HG03045 (cell line): ENCODE results near the gene SCP2D1.

Source experiments
- ATAC-seq: cut with Tn5 transposase; IDR thresholded peaks from one replicate; pipeline ENCODE4 v1.9.1; 2021; ENCODE audit warnings: mild to moderate bottlenecking, moderate library complexity; ENCODE audit not compliant: unreplicated experiment

SCP2D1 gene

DNA sequence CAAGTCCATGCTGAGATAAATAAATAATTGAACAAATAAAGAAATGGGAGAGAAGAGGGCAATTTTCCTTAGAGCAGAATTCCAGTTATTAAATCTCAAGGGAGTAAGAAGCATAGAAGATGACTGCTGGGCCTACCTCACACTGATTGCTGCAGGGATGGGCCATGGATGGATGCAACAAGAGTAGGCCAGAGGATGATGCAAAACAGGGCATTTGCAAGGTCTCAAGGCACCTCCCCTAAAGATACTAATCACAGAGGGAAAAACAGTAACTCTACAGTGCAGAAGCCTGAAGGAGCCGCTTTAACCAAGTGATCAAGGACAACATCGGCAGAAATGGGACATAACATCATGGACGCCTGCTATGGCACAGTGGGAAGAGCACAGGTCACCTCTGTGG is 1.7 kb upstream of the SCP2D1 start:
- no peak for ATAC-seq

GRCh38 chr20:18815194-18815942 is 1.8 kb downstream of the SCP2D1 start:
- ATAC-seq, result no peak

DNA sequence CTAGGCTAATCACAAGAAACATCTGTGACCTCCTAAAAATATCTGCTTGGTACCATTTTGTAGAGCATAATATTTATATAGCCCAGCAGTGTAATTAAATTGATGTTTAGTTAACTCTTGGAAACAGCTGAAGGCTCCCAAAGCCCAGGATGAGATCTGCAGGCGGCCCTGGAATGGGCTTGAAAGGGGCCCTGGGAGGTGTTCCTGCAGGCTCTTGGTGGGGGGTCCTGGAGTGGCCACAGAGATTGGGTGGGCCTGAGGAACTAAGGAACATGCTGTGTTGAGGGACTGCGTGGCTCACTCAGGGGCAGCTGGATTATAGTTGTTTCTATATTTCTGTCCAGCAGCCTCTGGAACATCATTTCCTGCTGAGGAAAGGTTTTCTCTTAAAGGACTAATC is 9.2 kb downstream of the SCP2D1 start:
- ATAC-seq, result no peak

DNA sequence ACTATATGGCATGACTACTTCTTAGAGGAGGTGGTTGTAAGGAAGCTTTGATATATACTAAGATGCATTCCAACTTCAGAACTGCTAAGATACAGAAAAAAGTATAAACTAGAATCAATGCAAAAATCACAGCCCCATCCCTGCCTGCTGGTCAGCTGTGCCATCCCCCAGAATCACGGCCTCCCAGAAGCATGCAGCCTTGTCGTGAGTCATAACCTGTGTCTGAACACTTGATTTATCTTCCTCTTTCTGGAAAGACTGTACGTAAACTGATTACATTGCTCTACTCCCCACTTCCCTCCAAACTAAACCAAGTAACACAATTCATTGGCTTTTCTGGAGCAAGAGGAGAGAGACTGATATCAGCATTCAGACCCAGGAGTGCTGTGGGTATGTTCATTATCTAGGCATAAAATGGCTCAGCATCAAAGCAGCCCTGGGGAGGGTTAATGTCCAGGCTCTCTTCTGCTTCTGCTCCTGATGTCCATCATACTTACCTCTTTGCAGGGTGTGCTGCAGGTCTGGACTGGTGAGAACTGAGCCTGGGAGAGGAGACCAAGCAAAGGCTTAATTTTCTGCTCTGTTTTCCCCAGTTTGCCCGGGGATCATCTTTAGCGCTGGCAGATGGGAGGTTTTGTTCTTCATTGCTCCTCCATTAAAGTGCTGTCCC is 18.4 kb downstream of the SCP2D1 start:
- no peak for ATAC-seq

GRCh38 chr20:18832546-18833200 is 19.1 kb downstream of the SCP2D1 start:
- ATAC-seq, result no peak

- ATAC-seq, result no peak
Observed at GRCh38 chr20:18835466-18836256, 22.1 kb downstream of the SCP2D1 start.

DNA sequence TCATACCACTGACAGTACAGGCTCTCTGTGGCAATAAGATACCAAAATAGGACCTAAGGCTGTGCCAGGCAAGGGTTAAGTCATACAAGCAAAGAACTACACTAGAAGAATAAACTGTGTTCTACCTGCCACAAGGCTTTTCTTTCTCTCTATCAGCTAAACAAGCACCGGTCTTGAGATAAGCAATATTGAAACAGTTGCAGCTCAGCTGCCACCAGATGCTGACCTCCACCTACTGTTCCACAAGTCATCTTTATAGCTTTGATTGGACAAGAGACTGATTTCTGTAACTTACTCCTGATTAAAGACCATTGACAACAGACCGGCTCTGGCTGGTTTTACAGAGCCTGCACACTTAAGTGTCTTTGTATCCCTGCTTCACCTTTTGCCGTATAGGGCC is 24.1 kb downstream of the SCP2D1 start:
- ATAC-seq, result no peak

DNA sequence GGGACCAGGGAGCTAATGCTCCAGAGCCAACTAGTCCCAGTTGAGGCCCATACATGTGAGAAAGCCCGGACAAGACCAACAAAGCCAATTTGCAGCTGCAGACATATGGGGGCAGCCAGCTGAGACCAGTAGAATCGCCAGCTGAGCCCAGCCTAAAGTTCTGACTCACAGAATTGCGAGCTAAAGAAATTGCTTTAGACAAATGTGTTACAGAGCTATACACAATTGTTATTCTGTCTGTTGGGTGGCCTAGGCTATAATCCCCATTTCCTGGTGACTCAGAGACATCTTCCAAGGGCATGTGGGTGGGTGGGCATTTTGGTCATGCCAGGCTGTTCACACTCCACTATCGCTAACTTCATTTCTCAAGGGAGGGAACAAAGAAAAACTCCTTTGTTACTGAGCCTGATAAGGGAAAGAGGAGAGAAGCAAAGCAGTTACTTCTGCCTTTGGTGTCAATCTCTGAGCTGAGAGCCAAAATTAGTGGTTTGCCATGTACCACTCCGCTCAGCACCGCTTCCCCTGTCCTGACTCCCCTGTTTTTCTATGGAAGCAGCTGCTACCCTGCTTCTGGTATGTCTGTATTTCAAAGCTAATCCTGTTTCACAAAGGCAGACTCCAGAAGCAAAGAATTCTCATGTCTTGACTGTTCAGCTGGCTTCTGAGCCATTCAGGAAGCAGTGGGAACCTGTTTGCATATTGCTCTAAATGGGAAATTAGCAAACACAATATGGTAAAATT is 26.1 kb downstream of the SCP2D1 start:
- ATAC-seq, result no peak

DNA sequence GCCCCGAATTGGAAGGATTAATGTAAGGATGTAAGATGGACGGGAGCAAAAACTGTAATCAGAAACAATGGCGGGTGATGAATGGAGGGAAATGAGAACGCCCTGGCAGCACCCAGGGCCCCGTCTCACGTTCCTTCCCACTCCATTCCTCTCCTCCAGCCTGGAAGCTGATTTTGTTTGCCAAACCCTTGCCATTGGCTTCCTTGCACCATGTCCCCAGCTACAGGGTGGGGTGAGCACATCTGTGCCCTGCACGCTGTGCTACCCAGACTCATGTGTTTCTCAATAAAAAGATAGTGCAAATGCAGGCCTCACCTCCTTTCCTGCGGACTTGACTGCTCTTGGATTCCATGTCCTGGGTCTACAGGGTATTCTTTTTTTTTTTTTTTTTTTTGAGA is 26.7 kb downstream of the SCP2D1 start:
- no peak for ATAC-seq

- ATAC-seq, result no peak
Observed at GRCh38 chr20:18845017-18845416, 31.4 kb downstream of the SCP2D1 start.

DNA sequence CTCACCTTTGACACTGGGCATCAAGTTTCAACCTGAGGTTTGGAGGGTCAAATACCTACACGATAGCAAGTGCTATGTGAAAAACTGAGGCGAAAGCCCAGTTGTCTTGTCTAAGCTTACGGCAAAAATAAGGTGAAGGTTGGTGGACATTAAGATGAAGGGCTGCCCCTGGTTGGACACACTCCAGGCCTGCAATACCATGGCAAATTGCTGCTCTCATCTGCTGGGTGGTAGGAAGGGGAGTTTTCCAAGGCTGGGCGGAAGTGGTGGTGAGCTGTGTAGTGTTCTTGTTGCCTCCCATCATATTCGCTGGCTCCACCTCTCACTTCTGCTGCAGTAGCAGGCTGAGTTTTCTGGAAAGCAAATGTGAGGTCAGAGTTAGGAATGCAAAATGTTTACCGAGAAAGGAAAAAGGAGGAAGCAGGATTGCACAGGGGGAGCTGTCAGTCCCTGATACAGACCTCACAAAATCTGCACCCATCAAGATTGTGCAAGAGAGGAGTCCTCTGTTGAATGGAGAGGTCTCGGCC is 33.7 kb downstream of the SCP2D1 start:
- ATAC-seq, result no peak

DNA sequence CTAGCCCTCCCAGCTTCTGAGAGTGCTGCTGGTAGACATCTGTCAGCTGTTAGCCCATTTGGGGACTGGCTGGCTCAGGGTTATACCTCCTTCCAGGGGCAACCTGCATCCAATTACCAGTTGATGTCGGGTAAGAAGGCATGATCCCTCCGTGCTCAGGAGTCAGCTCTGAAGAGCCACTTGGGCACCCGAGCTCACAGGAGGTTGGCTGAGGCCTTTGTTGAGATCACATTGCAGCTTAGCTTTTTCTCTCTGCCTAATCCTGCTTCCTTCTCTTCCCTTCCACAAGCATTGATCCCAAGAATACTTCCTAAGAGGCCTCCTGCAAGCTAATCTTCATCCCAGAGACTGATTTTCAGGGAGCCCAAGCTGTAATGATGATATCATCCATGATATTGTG is 35.5 kb downstream of the SCP2D1 start:
- ATAC-seq, result no peak

GRCh38 chr20:18851629-18852028 is 38.0 kb downstream of the SCP2D1 start:
- no peak for ATAC-seq

GRCh38 chr20:18852318-18852717 is 38.7 kb downstream of the SCP2D1 start:
- no peak for ATAC-seq

GRCh38 chr20:18853216-18853615 is 39.6 kb downstream of the SCP2D1 start:
- no peak for ATAC-seq

DNA sequence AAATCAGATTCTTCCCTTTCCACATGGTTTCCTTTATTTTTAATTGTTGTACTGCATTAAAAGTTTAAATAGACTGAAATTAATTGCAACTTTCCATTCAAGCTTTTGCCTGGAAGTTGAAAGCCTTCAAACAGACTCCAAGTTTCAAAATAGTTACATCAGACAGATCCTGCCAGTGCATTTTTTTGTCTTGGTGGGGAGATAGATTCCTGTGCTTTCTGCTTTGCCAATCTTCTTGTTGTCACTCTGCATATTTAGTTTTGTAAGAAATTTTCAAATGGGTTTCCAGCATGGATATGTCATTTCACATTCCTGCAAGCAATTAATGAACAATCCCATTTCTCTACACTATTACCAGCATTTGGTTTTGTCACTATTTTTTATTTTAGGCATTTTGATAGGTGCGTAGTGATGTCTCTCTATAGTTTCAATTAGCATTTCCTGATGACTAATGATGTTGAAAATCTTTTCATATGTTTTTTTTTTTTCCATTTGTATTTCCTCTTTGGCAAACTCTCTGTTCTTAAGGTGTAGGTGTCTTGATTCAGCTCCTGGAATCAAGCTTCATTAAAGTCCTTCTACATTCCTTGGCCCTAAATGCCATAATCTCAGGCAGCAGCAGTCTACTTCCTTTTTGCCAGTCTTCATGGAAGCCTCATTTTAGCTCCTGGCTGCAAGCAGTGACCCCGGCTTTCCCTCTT is 40.5 kb downstream of the SCP2D1 start:
- ATAC-seq, result no peak

DNA sequence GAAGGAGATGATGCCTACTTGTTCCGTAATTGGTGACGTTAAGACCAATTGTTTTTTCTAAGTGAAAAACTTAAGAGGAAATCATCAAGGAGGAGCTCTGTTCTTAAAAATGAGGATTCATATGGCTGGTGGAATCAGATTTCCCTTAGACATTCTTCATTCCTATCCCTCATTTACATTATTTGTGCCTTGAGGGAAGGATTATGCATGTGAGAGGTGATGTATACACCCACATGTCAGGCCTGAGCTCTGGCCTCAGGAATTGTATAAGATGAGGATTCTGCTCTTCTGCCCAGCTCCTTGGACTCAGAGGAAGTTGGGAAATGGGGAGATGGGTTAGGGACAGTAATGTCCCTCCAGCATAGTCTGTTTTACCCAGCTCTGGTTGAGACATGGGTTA is 42.3 kb downstream of the SCP2D1 start:
- ATAC-seq, result no peak

DNA sequence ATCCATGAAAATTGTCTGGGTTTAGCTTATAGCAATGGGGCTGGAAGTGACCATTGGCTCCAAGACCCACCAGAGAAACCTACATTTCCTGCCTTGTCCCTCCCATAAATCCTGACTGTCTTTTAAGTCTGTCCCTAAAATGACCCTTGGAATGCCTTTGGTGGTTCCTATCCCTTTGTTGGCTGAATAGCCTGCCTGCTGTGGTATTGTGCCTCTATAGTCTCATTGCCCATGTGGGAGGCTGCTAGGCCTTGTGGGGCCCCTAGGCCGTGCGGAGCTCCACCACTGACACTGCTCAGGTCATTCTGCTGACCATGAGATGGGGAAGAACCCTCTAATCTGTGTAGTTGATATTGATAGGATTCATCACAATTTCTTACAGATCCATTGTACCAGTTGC is 43.3 kb downstream of the SCP2D1 start:
- no peak for ATAC-seq

DNA sequence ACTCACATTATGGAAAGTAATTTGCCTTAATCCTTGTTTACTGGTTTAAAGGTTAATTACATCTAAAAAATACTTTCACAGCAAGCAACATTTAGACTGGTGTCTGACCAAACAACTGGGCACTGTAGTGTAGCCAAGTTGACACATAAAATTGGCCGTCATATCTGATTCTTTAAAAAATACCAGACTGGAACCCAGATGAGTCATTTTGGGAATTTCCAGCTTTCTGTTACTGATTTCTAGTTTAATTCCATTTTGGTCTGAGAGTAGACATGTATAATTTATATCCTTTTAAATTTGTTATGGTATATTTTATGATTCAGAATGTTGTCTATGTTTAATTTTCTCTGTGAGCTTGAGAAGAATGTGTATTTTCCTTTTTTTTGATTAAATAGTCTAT is 44.1 kb downstream of the SCP2D1 start:
- ATAC-seq, result no peak

- no peak for ATAC-seq
Observed at GRCh38 chr20:18858816-18859215, 45.2 kb downstream of the SCP2D1 start.
